Measurements from ENCODE around the gene PRPSAP2.

Gene PRPSAP2

GRCh38 chr17:18958611-18959010, 100.7 kb downstream of the PRPSAP2 start:
- peaks cover 21% of the 10 kb centered on the region for H3K4me1 ChIP-seq (ENCODE audit: low read length)
- no peaks in the 10 kb centered on the region for H3K9me3 ChIP-seq (ENCODE audit: insufficient read depth, low read length)
- H3K4me2 ChIP-seq (ENCODE audit: low read length), result no peak overlapping the region
- no peak for TF ChIP-seq CTCF (IDR thresholded peaks at IDR 0.05; ENCODE audit: low read depth, low read length)
- no peak for TF ChIP-seq EZH2phosphoT487 (IDR thresholded peaks at IDR 0.05; ENCODE audit: low read depth)
- no peak overlapping the region for H2AFZ ChIP-seq (ENCODE audit: low read depth, low read length)
- H3K27me3 ChIP-seq (ENCODE audit: low read depth, low read length), result no peaks in the 10 kb centered on the region
- H3K36me3 ChIP-seq (replicated peaks; ENCODE audit: low read depth, low read length), result no peaks in the 10 kb centered on the region
- no peak overlapping the region for H3K27ac ChIP-seq (ENCODE audit: low read length)
- H3K4me3 ChIP-seq (ENCODE audit: low read length), result no peak overlapping the region
- H3K79me2 ChIP-seq (ENCODE audit: low read length), result no peaks in the 10 kb centered on the region
- no peaks in the 10 kb centered on the region for H4K20me1 ChIP-seq (ENCODE audit: insufficient read depth, low read length)
- H3K9ac ChIP-seq (ENCODE audit: low read length), result no peak overlapping the region

GRCh38 chr17:18959071-18959844, 101.3 kb downstream of the PRPSAP2 start:
- H3K9ac ChIP-seq (ENCODE audit: low read length), result no peak overlapping the region

DNA sequence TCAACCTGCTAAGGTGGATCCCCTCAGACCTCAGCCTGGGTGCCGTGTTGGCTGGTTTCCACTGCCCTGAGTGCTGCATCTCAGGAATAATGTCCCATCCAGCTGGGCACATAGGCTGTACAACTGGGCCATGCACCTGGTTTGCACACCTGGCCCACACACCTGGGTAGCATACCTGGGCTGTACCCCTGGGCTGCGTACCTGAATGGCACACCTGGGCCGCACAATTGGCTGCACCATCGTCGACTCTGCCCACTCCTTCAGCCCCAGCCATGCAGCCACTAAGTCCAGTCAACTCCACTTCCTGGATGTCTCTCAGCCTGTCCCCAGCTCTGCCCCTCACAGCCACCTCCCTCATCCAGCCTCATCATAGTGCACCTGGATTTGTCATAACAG, 101.9 kb downstream of the PRPSAP2 start:
- Histone ChIP-seq H3K4me2 (ENCODE audit: low read length) (no peak overlapping the region), H3K79me2 (ENCODE audit: low read length) (no peaks in the 10 kb centered on the region), H3K27ac (ENCODE audit: low read length) (no peak overlapping the region), H3K36me3 (replicated peaks; ENCODE audit: low read depth, low read length) (no peaks in the 10 kb centered on the region), H4K20me1 (ENCODE audit: insufficient read depth, low read length) (no peaks in the 10 kb centered on the region), H3K9ac (ENCODE audit: low read length) (no peak overlapping the region), H3K4me3 (ENCODE audit: low read length) (no peak overlapping the region), H3K9me3 (ENCODE audit: insufficient read depth, low read length) (no peaks in the 10 kb centered on the region), H3K27me3 (ENCODE audit: low read depth, low read length) (no peaks in the 10 kb centered on the region), H3K4me1 (ENCODE audit: low read length) (peaks cover 21% of the 10 kb centered on the region), H2AFZ (ENCODE audit: low read depth, low read length) (no peak overlapping the region)
- TF ChIP-seq CTCF (IDR thresholded peaks at IDR 0.05; ENCODE audit: low read depth, low read length) (no peak), EZH2phosphoT487 (IDR thresholded peaks at IDR 0.05; ENCODE audit: low read depth) (no peak)

More at GRCh38 chr17:18959071-18959844, 101.3 kb downstream of the PRPSAP2 start:
- no peak overlapping the region for H3K4me3 ChIP-seq (ENCODE audit: low read length)
- H3K79me2 ChIP-seq (ENCODE audit: low read length), result no peaks in the 10 kb centered on the region
- H4K20me1 ChIP-seq (ENCODE audit: insufficient read depth, low read length), result no peaks in the 10 kb centered on the region
- H3K9me3 ChIP-seq (ENCODE audit: insufficient read depth, low read length), result no peaks in the 10 kb centered on the region
- H3K4me2 ChIP-seq (ENCODE audit: low read length), result no peak overlapping the region
- no peaks in the 10 kb centered on the region for H3K36me3 ChIP-seq (replicated peaks; ENCODE audit: low read depth, low read length)
- peaks cover 21% of the 10 kb centered on the region for H3K4me1 ChIP-seq (ENCODE audit: low read length)
- no peak overlapping the region for H3K27ac ChIP-seq (ENCODE audit: low read length)
- H3K27me3 ChIP-seq (ENCODE audit: low read depth, low read length), result no peaks in the 10 kb centered on the region
- no peak for TF ChIP-seq EZH2phosphoT487 (IDR thresholded peaks at IDR 0.05; ENCODE audit: low read depth)
- no peak for TF ChIP-seq CTCF (IDR thresholded peaks at IDR 0.05; ENCODE audit: low read depth, low read length)
- no peak overlapping the region for H2AFZ ChIP-seq (ENCODE audit: low read depth, low read length)

GRCh38 chr17:18960241-18960665, 102.3 kb downstream of the PRPSAP2 start:
- H3K27ac ChIP-seq (ENCODE audit: low read length), result no peak overlapping the region
- no peak overlapping the region for H3K4me2 ChIP-seq (ENCODE audit: low read length)
- no peak overlapping the region for H3K4me3 ChIP-seq (ENCODE audit: low read length)
- H3K9me3 ChIP-seq (ENCODE audit: insufficient read depth, low read length), result no peaks in the 10 kb centered on the region
- H2AFZ ChIP-seq (ENCODE audit: low read depth, low read length), result no peak overlapping the region
- H4K20me1 ChIP-seq (ENCODE audit: insufficient read depth, low read length), result no peaks in the 10 kb centered on the region
- H3K36me3 ChIP-seq (replicated peaks; ENCODE audit: low read depth, low read length), result no peaks in the 10 kb centered on the region
- no peak overlapping the region; the same call in 1 of the 2 replicates for H3K9ac ChIP-seq (ENCODE audit: low read length)
- H3K4me1 ChIP-seq (ENCODE audit: low read length), result peaks cover 21% of the 10 kb centered on the region
- TF ChIP-seq EZH2phosphoT487 (IDR thresholded peaks at IDR 0.05; ENCODE audit: low read depth), result no peak
- TF ChIP-seq CTCF (IDR thresholded peaks at IDR 0.05; ENCODE audit: low read depth, low read length), result no peak
- H3K79me2 ChIP-seq (ENCODE audit: low read length), result no peaks in the 10 kb centered on the region
- H3K27me3 ChIP-seq (ENCODE audit: low read depth, low read length), result no peaks in the 10 kb centered on the region

All from OCI-LY3 (cell line).